ENCODE measurements around the gene PRDM10.

DNA sequence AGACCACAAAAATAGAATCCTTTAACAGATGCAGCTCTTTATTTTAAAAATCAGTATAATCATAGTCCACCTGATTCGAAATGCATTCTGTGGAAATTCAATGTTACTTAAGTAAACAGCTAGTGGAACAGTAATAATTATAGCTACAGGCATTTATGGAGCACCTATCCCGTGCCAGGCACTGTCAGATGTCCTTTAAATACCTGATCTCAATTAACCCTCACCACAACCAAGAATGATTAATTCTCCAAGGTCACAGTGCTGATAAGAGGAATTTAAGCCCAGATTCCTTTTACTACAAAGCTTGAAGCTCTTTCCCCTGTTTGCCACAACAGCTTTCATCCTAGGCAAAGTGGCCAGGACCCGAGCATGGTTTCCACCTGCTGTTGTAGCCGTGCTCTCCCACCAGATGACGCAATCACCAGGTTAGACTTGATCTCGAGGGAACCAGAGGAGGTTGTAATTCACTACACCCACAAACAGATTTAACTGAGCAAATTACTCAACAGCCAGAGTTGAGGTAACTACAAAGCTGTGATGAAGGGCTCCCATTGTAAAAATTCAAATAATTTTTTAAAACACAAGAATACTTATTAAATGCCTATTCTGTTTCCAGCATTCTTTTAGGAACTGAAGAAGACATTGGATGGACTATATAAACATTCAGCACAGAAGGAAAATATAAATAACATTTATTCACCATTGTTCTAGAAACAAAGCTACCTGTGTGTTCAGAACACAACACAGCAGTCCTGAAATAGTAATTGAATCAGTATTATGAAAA lies 10.3 kb downstream of the PRDM10 start:
- TF ChIP-seq POLR2A (IDR thresholded peaks at IDR 0.05; ENCODE audit: low read depth): no peak
- no peak for TF ChIP-seq CTCF (IDR thresholded peaks at IDR 0.05)
